HepG2 (cell line): ENCODE results near the gene XCR1. TPM values are rescaled to one million over a fixed set of nuclear protein-coding genes. Genes with fewer than 3 reads are reported as not detected.

Experiments used
- ELF3 ChIP-seq: IDR thresholded peaks from 2 replicates; pipeline ENCODE4 v1.6.1; 2016; ENCODE audit warnings: missing genetic modification reagents, missing compliant biosample characterization
- FOXK2 ChIP-seq: fragments of 450-650 bp; IDR thresholded peaks from 2 replicates; pipeline ENCODE4 v1.6.1; 2016
- GATA4 ChIP-seq: sonication (generic); IDR thresholded peaks from 2 replicates; pipeline ENCODE4 v1.6.1; 2016; ENCODE audit warnings: antibody characterized with exemption, low read depth, borderline replicate concordance
- KAT8 ChIP-seq: IDR thresholded peaks from 2 replicates; pipeline ENCODE4 v1.6.1; 2016; ENCODE audit warnings: missing genetic modification reagents, missing compliant biosample characterization
- KLF11 ChIP-seq: IDR thresholded peaks from 2 replicates; pipeline ENCODE4 v1.6.1; 2016; ENCODE audit warnings: missing compliant biosample characterization
- MEIS1 ChIP-seq: sonication (generic); formaldehyde crosslinking; IDR thresholded peaks from 2 replicates; pipeline ENCODE4 v1.9.0; 2021; ENCODE audit warnings: mild to moderate bottlenecking, missing genetic modification reagents, moderate library complexity, borderline replicate concordance
- MIER2 ChIP-seq: IDR thresholded peaks from 2 replicates; pipeline ENCODE4 v1.6.1; 2016; ENCODE audit warnings: missing biosample characterization, missing genetic modification reagents
- PHF8 ChIP-seq: sonication (generic); formaldehyde crosslinking; IDR thresholded peaks from 2 replicates; pipeline ENCODE4 v1.5.0; 2020; ENCODE audit warnings: missing genetic modification reagents
- PRDM10 ChIP-seq: sonication (generic); formaldehyde crosslinking; IDR thresholded peaks from 2 replicates; pipeline ENCODE4 v1.4.0; 2020; ENCODE audit warnings: low read depth, missing genetic modification reagents
- ZFAT ChIP-seq: sonication (generic); formaldehyde crosslinking; conservative IDR thresholded peaks from 2 replicates; pipeline ENCODE4 v1.8.1; 2023; ENCODE audit warnings: missing genetic modification reagents, inconsistent platforms
- ZNF274 ChIP-seq: sonication (generic); formaldehyde crosslinking; IDR thresholded peaks from 2 replicates; pipeline ENCODE4 v1.5.1; 2020; ENCODE audit warnings: mild to moderate bottlenecking, missing genetic modification reagents
- ZNF33A ChIP-seq: sonication (generic); formaldehyde crosslinking; IDR thresholded peaks from 2 replicates; pipeline ENCODE4 v1.5.1; 2020; ENCODE audit warnings: missing genetic modification reagents, mild to moderate bottlenecking, moderate library complexity, borderline replicate concordance
- polyA plus RNA-seq, 8 experiments: library from polyadenylated mRNA; depleted of rRNA in 3 of 8; stranded (reverse) in 7 of 8; unstranded in 1 of 8; fragments of >200 nt; fragmentation: Illumina TruSeq in 4 of 8; extraction: Trizol in 4 of 8; gene quantifications; 2 replicates each; pipeline versions ENCODE4 v1.2.1 to v1.2.3, GENCODE V29; 2011 to 2016; ENCODE audit warnings: low read depth in 4 of 8, missing spikeins in 1 of 8, mixed read lengths in 1 of 8; ENCODE audit not compliant: insufficient read depth in 1 of 8
- total RNA-seq, 5 experiments: library from RNA; depleted of rRNA; stranded (reverse); fragments of >200 nt; fragmentation: Illumina TruSeq; extraction: Trizol; gene quantifications; 2 replicates each; pipeline ENCODE4 v1.2.3, GENCODE V29; 2016; ENCODE audit warnings: low read depth in 1 of 5
- TF ChIP-seq, protein P1 (sequence below): sonication (generic); formaldehyde crosslinking; IDR thresholded peaks from 2 replicates; pipeline ENCODE4 v1.4.0; 2020; ENCODE audit warnings: missing genetic modification reagents, low read depth, mild to moderate bottlenecking, borderline replicate concordance
- TF ChIP-seq, protein P2 (sequence below): sonication (generic); formaldehyde crosslinking; IDR thresholded peaks from 2 replicates; pipeline ENCODE4 v1.4.0; 2020; ENCODE audit warnings: missing genetic modification reagents
- TF ChIP-seq, protein P3 (sequence below): sonication (generic); formaldehyde crosslinking; IDR thresholded peaks from 2 replicates; pipeline ENCODE4 v1.5.0; 2020; ENCODE audit warnings: mild to moderate bottlenecking, missing genetic modification reagents
- TF ChIP-seq, protein P4 (sequence below): sonication (generic); formaldehyde crosslinking; IDR thresholded peaks from 2 replicates; pipeline ENCODE4 v1.8.0; 2022; ENCODE audit warnings: missing genetic modification reagents, mild to moderate bottlenecking, borderline replicate concordance

XCR1 gene
- total and polyA plus RNA-seq, 2 of the 13 experiments (the other 11 are each of a cell fraction or from before 2014, with no cell fraction given): not detected

DNA sequence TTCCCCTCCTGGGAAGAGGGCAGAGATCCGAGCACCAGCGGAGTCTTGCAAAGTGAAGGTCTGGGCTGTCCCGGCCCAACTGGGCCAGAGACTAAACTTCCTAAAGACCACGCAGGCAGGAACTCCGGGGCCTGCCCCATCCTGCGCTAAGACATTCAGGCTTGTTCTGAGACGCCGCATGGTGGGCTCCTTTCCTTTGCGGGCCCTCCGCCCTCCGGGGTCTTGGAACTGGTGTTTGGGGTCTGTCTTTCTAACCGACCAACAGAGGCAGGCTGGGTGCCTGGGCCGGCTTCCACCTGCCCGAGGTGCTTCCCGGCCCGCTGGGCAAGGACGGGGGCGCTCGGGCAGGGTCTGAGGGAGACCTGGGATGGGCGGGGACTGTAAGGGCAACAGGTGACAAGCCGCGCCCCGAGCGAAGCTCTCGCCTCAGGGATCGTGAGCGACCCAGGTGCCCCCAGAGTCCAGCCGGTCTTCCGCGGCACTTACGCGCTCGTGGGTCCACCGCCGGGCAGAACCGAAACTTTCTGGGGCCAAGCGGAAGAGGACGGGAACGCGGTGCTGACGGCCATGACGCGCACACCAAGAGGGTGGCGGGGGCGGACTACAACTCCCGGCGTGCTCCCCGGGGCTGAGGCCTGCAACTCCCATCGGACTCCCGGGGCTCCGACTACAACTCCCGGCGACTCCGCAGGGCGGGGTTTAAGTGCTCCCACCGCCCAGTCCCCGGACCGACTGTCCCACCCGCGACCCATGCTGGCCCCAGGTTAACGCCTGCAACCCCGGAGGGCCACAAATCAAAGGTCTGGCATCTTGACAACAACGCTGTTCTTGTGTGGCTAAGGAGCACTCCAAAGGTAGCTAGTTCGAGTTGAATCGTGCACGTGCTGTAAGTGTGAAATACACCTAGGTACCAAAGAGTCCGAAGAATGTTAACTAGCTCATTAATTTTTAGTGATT, 31.8 kb downstream of the XCR1 start, which contains the start of gene FYCO1 (continued):
- TF ChIP-seq MIER2: 0 out of 2 replicates have a peak, but pooled peaks have one; percentile 13
- TF ChIP-seq KAT8 (CRISPR knock-in tag): peak; percentile 79; the same call in 1 of the 2 replicates
- TF ChIP-seq ZNF33A (CRISPR knock-in tag): 0 out of 2 replicates have a peak, but pooled peaks have one; percentile 75
- TF ChIP-seq, protein P1, sequence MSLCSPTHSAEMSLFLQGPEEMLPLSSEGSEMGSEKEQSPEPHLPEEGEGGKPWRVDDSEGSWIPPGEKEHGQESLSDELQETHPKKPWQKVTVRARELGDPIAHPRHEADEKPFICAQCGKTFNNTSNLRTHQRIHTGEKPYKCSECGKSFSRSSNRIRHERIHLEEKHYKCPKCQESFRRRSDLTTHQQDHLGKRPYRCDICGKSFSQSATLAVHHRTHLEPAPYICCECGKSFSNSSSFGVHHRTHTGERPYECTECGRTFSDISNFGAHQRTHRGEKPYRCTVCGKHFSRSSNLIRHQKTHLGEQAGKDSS (CRISPR knock-in tag): no peak; the same call in 1 of the 2 replicates
- TF ChIP-seq, protein P2, sequence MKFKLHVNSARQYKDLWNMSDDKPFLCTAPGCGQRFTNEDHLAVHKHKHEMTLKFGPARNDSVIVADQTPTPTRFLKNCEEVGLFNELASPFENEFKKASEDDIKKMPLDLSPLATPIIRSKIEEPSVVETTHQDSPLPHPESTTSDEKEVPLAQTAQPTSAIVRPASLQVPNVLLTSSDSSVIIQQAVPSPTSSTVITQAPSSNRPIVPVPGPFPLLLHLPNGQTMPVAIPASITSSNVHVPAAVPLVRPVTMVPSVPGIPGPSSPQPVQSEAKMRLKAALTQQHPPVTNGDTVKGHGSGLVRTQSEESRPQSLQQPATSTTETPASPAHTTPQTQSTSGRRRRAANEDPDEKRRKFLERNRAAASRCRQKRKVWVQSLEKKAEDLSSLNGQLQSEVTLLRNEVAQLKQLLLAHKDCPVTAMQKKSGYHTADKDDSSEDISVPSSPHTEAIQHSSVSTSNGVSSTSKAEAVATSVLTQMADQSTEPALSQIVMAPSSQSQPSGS (CRISPR knock-in tag): peak; percentile 49; the same call in 1 of the 2 replicates
- no peak for TF ChIP-seq PRDM10 (CRISPR knock-in tag)
- TF ChIP-seq ZNF274 (CRISPR knock-in tag): 0 out of 2 replicates have a peak, but pooled peaks have one; percentile 30
- TF ChIP-seq, protein P3, sequence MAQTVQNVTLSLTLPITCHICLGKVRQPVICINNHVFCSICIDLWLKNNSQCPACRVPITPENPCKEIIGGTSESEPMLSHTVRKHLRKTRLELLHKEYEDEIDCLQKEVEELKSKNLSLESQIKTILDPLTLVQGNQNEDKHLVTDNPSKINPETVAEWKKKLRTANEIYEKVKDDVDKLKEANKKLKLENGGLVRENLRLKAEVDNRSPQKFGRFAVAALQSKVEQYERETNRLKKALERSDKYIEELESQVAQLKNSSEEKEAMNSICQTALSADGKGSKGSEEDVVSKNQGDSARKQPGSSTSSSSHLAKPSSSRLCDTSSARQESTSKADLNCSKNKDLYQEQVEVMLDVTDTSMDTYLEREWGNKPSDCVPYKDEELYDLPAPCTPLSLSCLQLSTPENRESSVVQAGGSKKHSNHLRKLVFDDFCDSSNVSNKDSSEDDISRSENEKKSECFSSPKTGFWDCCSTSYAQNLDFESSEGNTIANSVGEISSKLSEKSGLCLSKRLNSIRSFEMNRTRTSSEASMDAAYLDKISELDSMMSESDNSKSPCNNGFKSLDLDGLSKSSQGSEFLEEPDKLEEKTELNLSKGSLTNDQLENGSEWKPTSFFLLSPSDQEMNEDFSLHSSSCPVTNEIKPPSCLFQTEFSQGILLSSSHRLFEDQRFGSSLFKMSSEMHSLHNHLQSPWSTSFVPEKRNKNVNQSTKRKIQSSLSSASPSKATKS: no peak
- 0 out of 2 replicates have a peak, but pooled peaks have one; percentile 23 for TF ChIP-seq GATA4
- peak; percentile 72 for TF ChIP-seq ELF3
- TF ChIP-seq PHF8: peak; percentile 90
- TF ChIP-seq, protein P4, sequence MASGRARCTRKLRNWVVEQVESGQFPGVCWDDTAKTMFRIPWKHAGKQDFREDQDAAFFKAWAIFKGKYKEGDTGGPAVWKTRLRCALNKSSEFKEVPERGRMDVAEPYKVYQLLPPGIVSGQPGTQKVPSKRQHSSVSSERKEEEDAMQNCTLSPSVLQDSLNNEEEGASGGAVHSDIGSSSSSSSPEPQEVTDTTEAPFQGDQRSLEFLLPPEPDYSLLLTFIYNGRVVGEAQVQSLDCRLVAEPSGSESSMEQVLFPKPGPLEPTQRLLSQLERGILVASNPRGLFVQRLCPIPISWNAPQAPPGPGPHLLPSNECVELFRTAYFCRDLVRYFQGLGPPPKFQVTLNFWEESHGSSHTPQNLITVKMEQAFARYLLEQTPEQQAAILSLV (CRISPR knock-in tag): peak; percentile 83
- TF ChIP-seq KLF11: peak; percentile 77; the same call in 1 of the 2 replicates
- TF ChIP-seq MEIS1 (CRISPR knock-in tag): no peak; the same call in 1 of the 2 replicates
- no peak for TF ChIP-seq ZFAT (CRISPR knock-in tag)
- TF ChIP-seq FOXK2: no peak
